ENCODE measurements around the gene ARL6IP5.

GRCh38 chr3:69084326-69085167 lies at the start of gene ARL6IP5:
- TF ChIP-seq, protein P1, sequence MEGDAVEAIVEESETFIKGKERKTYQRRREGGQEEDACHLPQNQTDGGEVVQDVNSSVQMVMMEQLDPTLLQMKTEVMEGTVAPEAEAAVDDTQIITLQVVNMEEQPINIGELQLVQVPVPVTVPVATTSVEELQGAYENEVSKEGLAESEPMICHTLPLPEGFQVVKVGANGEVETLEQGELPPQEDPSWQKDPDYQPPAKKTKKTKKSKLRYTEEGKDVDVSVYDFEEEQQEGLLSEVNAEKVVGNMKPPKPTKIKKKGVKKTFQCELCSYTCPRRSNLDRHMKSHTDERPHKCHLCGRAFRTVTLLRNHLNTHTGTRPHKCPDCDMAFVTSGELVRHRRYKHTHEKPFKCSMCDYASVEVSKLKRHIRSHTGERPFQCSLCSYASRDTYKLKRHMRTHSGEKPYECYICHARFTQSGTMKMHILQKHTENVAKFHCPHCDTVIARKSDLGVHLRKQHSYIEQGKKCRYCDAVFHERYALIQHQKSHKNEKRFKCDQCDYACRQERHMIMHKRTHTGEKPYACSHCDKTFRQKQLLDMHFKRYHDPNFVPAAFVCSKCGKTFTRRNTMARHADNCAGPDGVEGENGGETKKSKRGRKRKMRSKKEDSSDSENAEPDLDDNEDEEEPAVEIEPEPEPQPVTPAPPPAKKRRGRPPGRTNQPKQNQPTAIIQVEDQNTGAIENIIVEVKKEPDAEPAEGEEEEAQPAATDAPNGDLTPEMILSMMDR (IDR thresholded peaks at IDR 0.05): no peak
- peak in 1 of 2 donors; percentile 83 for TF ChIP-seq POLR2A (IDR thresholded peaks at IDR 0.05)

All from thyroid gland (tissue), 4 donors.